Tibial artery (tissue), 4 donors: ENCODE results near the gene MARS1.

Experiments used
- DNase-seq, 2 donors: peaks; one replicate each; pipeline ENCODE4 v3.0.0-alpha.2; 2019
- H3K27ac ChIP-seq, 2 donors: fragments of 200-600 bp; sonication (generic) in 1 of 2; 1 replicate in 1 of 2; 2 replicates in 1 of 2; pipeline ENCODE4 v1.5.1; 2018 to 2019; ENCODE audit warnings: mild to moderate bottlenecking in 1 of 2
- H3K27me3 ChIP-seq, 2 donors: fragments of 200-600 bp; sonication (generic) in 1 of 2; one replicate each; pipeline versions ENCODE4 v1.5.1 to v1.6.0; 2016 to 2019
- H3K36me3 ChIP-seq, 3 donors: fragments of 200-600 bp; sonication (generic) in 2 of 3; one replicate each; pipeline ENCODE4 v1.5.1; 2016 to 2019; ENCODE audit warnings: mild to moderate bottlenecking in 2 of 3
- H3K4me1 ChIP-seq, 4 donors: fragments of 200-600 bp; sonication (generic) in 2 of 4; 1 replicate in 3 of 4; 2 replicates in 1 of 4; pipeline ENCODE4 v1.5.1; 2016 to 2019
- H3K4me3 ChIP-seq, 2 donors: fragments of 200-600 bp; sonication (generic) in 1 of 2; 1 replicate in 1 of 2; 2 replicates in 1 of 2; pipeline ENCODE4 v1.5.1; 2018 to 2019; ENCODE audit warnings: mild to moderate bottlenecking in 2 of 2
- H3K9me3 ChIP-seq, 3 donors: fragments of 200-600 bp; sonication (generic) in 1 of 3; one replicate each; pipeline ENCODE4 v1.5.1; 2016 to 2019
- CTCF ChIP-seq, 2 experiments: fragments of 200-600 bp in 1 of 2; fragments of 450-650 bp in 1 of 2; IDR thresholded peaks; one replicate each; pipeline ENCODE4 v1.5.1; 2017 to 2019; ENCODE audit warnings: antibody characterized with exemption in 2 of 2, mild to moderate bottlenecking in 1 of 2, moderate library complexity in 1 of 2
- intact Hi-C: fragments of 100-400 bp; cut with DNase I; formaldehyde crosslinking; loops from one replicate; pipeline ENCODE4 v1.15.0; 2023; ENCODE audit warnings: low total_unique reads

Gene MARS1

GRCh38 chr12:57548013-57548315 lies 60.1 kb downstream of the MARS1 start:
- intact Hi-C loops, result no loop called here
- Histone ChIP-seq H3K9me3 (no peaks in the 10 kb centered on the region), H3K27me3 (peaks cover 0 to 27% of the 10 kb centered on the region in 2 donors), H3K27ac (no peak overlapping the region), H3K4me3 (no peak overlapping the region), H3K4me1 (peaks cover 0 to 40% (median 28%) of the 10 kb centered on the region in 4 donors), H3K36me3 (no peaks in the 10 kb centered on the region)
- TF ChIP-seq CTCF (IDR thresholded peaks at IDR 0.05), result no peak
- DNase-seq, result no peak

DNA sequence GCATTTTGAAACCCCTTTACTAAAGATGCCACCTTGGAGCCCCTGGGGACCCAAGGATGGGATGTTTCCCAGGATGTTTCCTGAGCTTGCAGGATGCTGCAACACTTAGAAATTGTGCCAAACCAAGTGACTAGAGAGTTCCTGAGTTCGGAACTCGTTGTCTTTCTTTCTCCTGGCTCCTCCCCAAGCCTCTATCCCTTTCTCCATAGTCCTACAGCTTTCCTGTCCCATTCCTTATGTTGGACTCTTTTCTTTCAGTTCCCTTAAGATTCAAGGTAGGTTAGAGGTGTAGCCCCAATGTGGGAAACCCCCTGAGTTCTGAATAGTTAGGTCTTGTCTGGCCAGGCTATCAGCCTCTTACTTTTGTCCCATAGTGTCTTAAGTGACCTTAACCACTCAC lies 60.6 kb downstream of the MARS1 start:
- TF ChIP-seq CTCF (IDR thresholded peaks at IDR 0.05), result no peak
- peaks cover 0 to 27% of the 10 kb centered on the region in 2 donors for H3K27me3 ChIP-seq
- H3K4me1 ChIP-seq, result peaks cover 0 to 38% (median 28%) of the 10 kb centered on the region in 4 donors
- intact Hi-C loops, result no loop called here
- H3K9me3 ChIP-seq, result no peaks in the 10 kb centered on the region
- DNase-seq, result peak in 1 of 2 donors; percentile 5
- H3K36me3 ChIP-seq, result no peaks in the 10 kb centered on the region
- H3K27ac ChIP-seq, result no peak overlapping the region
- no peak overlapping the region for H3K4me3 ChIP-seq

GRCh38 chr12:57549203-57549908 lies 61.5 kb downstream of the MARS1 start:
- H3K4me3 ChIP-seq, result peak overlapping the region; percentile 41 to 45
- intact Hi-C loops, result no loop called here
- peak in 1 of 2 donors; percentile 49 for DNase-seq
- peaks cover 0 to 29% of the 10 kb centered on the region in 2 donors for H3K27me3 ChIP-seq
- TF ChIP-seq CTCF (IDR thresholded peaks at IDR 0.05), result no peak
- H3K27ac ChIP-seq, result peak overlapping the region in 1 of 2 donors; percentile 11
- H3K4me1 ChIP-seq, result peaks cover 0 to 32% (median 28%) of the 10 kb centered on the region in 4 donors
- no peaks in the 10 kb centered on the region for H3K36me3 ChIP-seq
- no peaks in the 10 kb centered on the region for H3K9me3 ChIP-seq

DNA sequence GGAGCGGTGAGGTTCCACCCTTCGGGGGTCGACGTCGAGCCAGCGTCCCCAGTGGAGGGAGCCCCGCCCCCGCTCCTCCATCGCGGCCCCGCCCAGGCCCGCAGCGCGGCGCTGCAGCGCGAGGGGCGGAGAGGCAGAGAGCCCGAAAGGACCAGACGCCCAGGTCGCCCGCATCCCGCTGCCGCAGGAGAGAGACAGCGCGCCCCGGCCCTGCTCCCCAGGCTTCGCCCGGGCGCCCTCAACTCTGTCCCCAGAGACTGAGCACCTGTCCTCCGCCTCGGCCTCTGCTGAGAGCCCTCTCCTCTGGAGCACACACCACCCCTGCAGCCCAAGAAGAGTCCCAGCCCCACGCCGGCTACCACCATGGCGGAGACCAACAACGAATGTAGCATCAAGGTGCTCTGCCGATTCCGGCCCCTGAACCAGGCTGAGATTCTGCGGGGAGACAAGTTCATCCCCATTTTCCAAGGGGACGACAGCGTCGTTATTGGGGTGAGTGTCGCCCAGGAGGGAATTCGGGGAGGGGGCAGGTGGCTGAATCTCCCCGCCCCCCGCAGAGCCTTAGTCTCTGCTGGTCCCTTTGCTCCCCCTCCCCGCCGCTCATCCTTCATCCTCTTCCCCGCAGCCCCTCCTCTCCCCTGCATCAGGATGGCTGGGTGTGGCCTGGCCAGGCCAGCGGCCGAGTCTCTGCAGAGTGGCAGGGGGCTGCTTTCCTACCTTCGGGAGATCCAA lies 62.2 kb downstream of the MARS1 start, which contains the start of gene KIF5A:
TSS of gene KIF5A (plus strand) at position 136 of the 732 bp plus-strand sequence. CDS start at position 364, 228 bp downstream.
- peak in 1 of 2 donors; percentile 67 for DNase-seq
- Histone ChIP-seq H3K27me3 (peaks cover 0 to 29% of the 10 kb centered on the region in 2 donors), H3K9me3 (no peaks in the 10 kb centered on the region), H3K36me3 (no peaks in the 10 kb centered on the region), H3K27ac (peak within 1 kb of the TSS in 1 of 2 donors; percentile 11), H3K4me3 (peak within 1 kb of the TSS; percentile 41 to 45), H3K4me1 (peaks cover 0 to 25% (median 22%) of the 10 kb centered on the region in 4 donors)
- no peak for TF ChIP-seq CTCF (IDR thresholded peaks at IDR 0.05)
- intact Hi-C loops, result no loop called here

- Histone ChIP-seq H3K9me3 (no peaks in the 10 kb centered on the region), H3K27ac (no peak overlapping the region), H3K4me3 (peak overlapping the region; percentile 41 to 45), H3K36me3 (no peaks in the 10 kb centered on the region), H3K27me3 (peaks cover 0 to 29% of the 10 kb centered on the region in 2 donors), H3K4me1 (peaks cover 0 to 17% (median 14%) of the 10 kb centered on the region in 4 donors)
- DNase-seq, result peak in 1 of 2 donors; percentile 12
- intact Hi-C loops, result no loop called here
- no peak for TF ChIP-seq CTCF (IDR thresholded peaks at IDR 0.05)
Observed at GRCh38 chr12:57550641-57551549, 63.0 kb downstream of the MARS1 start.
